Smooth muscle cell (in vitro differentiated cells): Measurements from ENCODE around the gene CTNNA3. TPM values are rescaled to one million over a fixed set of nuclear protein-coding genes. Genes with fewer than 3 reads are reported as not detected.

Experiments
- DNase-seq: peaks from one replicate; lab custom pipeline; 2025; ENCODE audit not compliant: unreplicated experiment; lab: John Stamatoyannopoulos, UW
- H2AFZ ChIP-seq: fragments of 200-600 bp; sonication (generic); 2 replicates; pipeline ENCODE4 v1.6.0; 2016; ENCODE audit warnings: antibody characterized with exemption, low read depth, mild to moderate bottlenecking
- H3F3A ChIP-seq: fragments of 200-600 bp; sonication (generic); 2 replicates; pipeline ENCODE4 v1.6.0; 2017; ENCODE audit warnings: antibody characterized with exemption, low read depth
- H3K27ac ChIP-seq: fragments of 200-600 bp; sonication (generic); 2 replicates; pipeline ENCODE4 v1.5.1; 2016; ENCODE audit warnings: low read depth, mild to moderate bottlenecking
- H3K27me3 ChIP-seq: fragments of 200-600 bp; sonication (generic); 2 replicates; pipeline ENCODE4 v1.6.1; 2016; ENCODE audit warnings: low read depth, mild to moderate bottlenecking
- H3K36me3 ChIP-seq: fragments of 200-600 bp; sonication (generic); 2 replicates; pipeline ENCODE4 v1.5.1; 2016; ENCODE audit warnings: low read depth
- H3K4me1 ChIP-seq: fragments of 200-600 bp; sonication (generic); 2 replicates; pipeline ENCODE4 v1.5.1; 2016; ENCODE audit warnings: low read depth
- H3K4me2 ChIP-seq: fragments of 200-600 bp; sonication (generic); 2 replicates; pipeline ENCODE4 v1.6.0; 2016; ENCODE audit warnings: mild to moderate bottlenecking
- H3K4me3 ChIP-seq: fragments of 200-600 bp; sonication (generic); 2 replicates; pipeline ENCODE4 v1.5.1; 2016; ENCODE audit warnings: mild to moderate bottlenecking
- H3K79me2 ChIP-seq: fragments of 200-600 bp; sonication (generic); 2 replicates; pipeline ENCODE4 v1.6.0; 2016; ENCODE audit warnings: low read depth, mild to moderate bottlenecking
- H3K9ac ChIP-seq: fragments of 200-600 bp; sonication (generic); 2 replicates; pipeline ENCODE4 v1.6.0; 2016; ENCODE audit warnings: low read depth
- H3K9me3 ChIP-seq: fragments of 200-600 bp; sonication (generic); replicated peaks from 2 replicates; pipeline ENCODE4 v1.5.1; 2016; ENCODE audit warnings: low read depth
- H4K20me1 ChIP-seq: fragments of 200-600 bp; sonication (generic); 2 replicates; pipeline ENCODE4 v1.6.0; 2016; ENCODE audit warnings: low read depth
- CTCF ChIP-seq: fragments of 200-600 bp; sonication (generic); IDR thresholded peaks from 2 replicates; pipeline ENCODE4 v1.5.1; 2017; ENCODE audit warnings: borderline replicate concordance, mild to moderate bottlenecking, antibody characterized with exemption; ENCODE audit not compliant: insufficient read depth, poor library complexity, severe bottlenecking
- WGBS: methylation state at CpG from one replicate; pipeline ENCODE4 v1.1.7; 2016; ENCODE audit warnings: low lambda C conversion rate; 5-methylcytosine and 5-hydroxymethylcytosine counted together
- polyA plus RNA-seq: library from polyadenylated mRNA; unstranded; fragments of >200 nt; fragmentation: Nextera tagmentation; extraction: Ambion mirVana; gene quantifications from 2 replicates; pipeline ENCODE4 v1.2.1, GENCODE V29; 2016
- total RNA-seq: library from RNA; depleted of rRNA; stranded (reverse); fragments of >200 nt; gene quantifications from 2 replicates; pipeline ENCODE4 v1.2.3, GENCODE V29; 2014

CTNNA3 gene
- total and polyA plus RNA-seq, 2 experiments from 2014 or later, result 1.3 TPM; not detected in 1

- no peak overlapping the region for H3K4me3 ChIP-seq
- 89% methylated on average over 3 of the region's 3 CpGs for WGBS
- no peaks in the 10 kb centered on the region for H3K36me3 ChIP-seq
- no peak for TF ChIP-seq CTCF
- no peaks in the 10 kb centered on the region for H3K79me2 ChIP-seq
- no peak for DNase-seq
- no peak overlapping the region for H3K4me2 ChIP-seq
- no peaks in the 10 kb centered on the region for H3F3A ChIP-seq
- H3K9me3 ChIP-seq, result no peaks in the 10 kb centered on the region
- no peaks in the 10 kb centered on the region for H4K20me1 ChIP-seq
- H3K27ac ChIP-seq, result no peak overlapping the region
- H3K27me3 ChIP-seq, result no peaks in the 10 kb centered on the region
- H3K9ac ChIP-seq, result no peak overlapping the region
- H3K4me1 ChIP-seq, result peaks cover 8% of the 10 kb centered on the region
- H2AFZ ChIP-seq, result no peak overlapping the region
Observed at GRCh38 chr10:66780796-66781195, 915.2 kb downstream of the CTNNA3 start.

DNA sequence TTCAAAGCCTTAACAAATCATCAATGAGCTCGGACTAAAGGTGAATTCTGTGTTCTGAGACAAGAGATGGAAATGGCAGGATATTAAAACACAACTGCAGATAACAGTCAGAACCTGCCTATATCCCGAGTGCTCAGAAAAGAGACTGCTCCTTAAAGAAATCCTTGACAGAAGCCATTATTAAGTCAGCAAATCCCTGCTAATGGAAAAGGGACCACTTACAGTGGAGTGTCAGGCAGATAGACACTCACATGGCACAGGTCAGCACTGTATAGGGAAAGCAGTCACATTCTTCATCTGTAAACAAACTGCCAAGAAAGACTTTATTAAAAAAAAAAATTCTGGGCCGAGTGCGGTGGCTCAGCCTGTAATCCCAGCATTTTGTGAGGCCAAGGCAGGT lies 917.6 kb downstream of the CTNNA3 start:
- Histone ChIP-seq H3K36me3 (no peaks in the 10 kb centered on the region), H3K4me2 (no peak overlapping the region), H2AFZ (peak overlapping the region; percentile 26), H3K27ac (no peak overlapping the region), H3K4me3 (no peak overlapping the region), H3F3A (no peaks in the 10 kb centered on the region), H3K4me1 (peaks cover 8% of the 10 kb centered on the region), H4K20me1 (no peaks in the 10 kb centered on the region), H3K9me3 (no peaks in the 10 kb centered on the region), H3K9ac (no peak overlapping the region), H3K27me3 (no peaks in the 10 kb centered on the region), H3K79me2 (no peaks in the 10 kb centered on the region)
- DNase-seq, result no peak
- 78% methylated on average over 4 of the region's 4 CpGs for WGBS
- no peak for TF ChIP-seq CTCF

- peaks cover 3% of the 10 kb centered on the region for H3K4me1 ChIP-seq
- H3K4me2 ChIP-seq, result no peak overlapping the region
- H3K9me3 ChIP-seq, result no peaks in the 10 kb centered on the region
- no peaks in the 10 kb centered on the region for H3K27me3 ChIP-seq
- H3K79me2 ChIP-seq, result no peaks in the 10 kb centered on the region
- H3K9ac ChIP-seq, result no peak overlapping the region
- H3K27ac ChIP-seq, result no peak overlapping the region
- WGBS, result 74% methylated on average over 2 of the region's 2 CpGs
- no peak overlapping the region for H3K4me3 ChIP-seq
- TF ChIP-seq CTCF, result no peak
- peak overlapping the region; percentile 26 for H2AFZ ChIP-seq
- no peaks in the 10 kb centered on the region for H3F3A ChIP-seq
- H3K36me3 ChIP-seq, result no peaks in the 10 kb centered on the region
- no peak for DNase-seq
- H4K20me1 ChIP-seq, result no peaks in the 10 kb centered on the region
Observed at GRCh38 chr10:66777665-66778064, 918.3 kb downstream of the CTNNA3 start.

- Histone ChIP-seq H3K4me2 (no peak overlapping the region), H4K20me1 (no peaks in the 10 kb centered on the region), H3K4me3 (no peak overlapping the region), H3K27me3 (no peaks in the 10 kb centered on the region), H3K27ac (no peak overlapping the region), H3K4me1 (no peaks in the 10 kb centered on the region), H3K9ac (no peak overlapping the region), H2AFZ (no peak overlapping the region), H3K9me3 (no peaks in the 10 kb centered on the region), H3K79me2 (no peaks in the 10 kb centered on the region), H3F3A (no peaks in the 10 kb centered on the region), H3K36me3 (no peaks in the 10 kb centered on the region)
- 93% methylated on average over 7 of the region's 7 CpGs for WGBS
- DNase-seq, result no peak
- TF ChIP-seq CTCF, result no peak
Observed at GRCh38 chr10:66773472-66773817, 922.5 kb downstream of the CTNNA3 start.
